Muscle of leg (tissue), 11 donors: ENCODE results near the gene SNAI1. TPM values are rescaled to one million over a fixed set of nuclear protein-coding genes. Genes with fewer than 3 reads are reported as not detected.
"Not testable (repeated sequence)": the region's sequence is repeated elsewhere in the genome, so short reads cannot be mapped to it uniquely, and the experiment has no call there.

Experiments
- DNase-seq: peaks from one replicate; pipeline ENCODE4 v3.0.0; 2013
- H3K27ac ChIP-seq: one replicate; pipeline ENCODE4 v1.5.1; 2013; ENCODE audit warnings: mild to moderate bottlenecking, low read length, control low read depth
- H3K27me3 ChIP-seq: one replicate; pipeline ENCODE4 v1.6.1; 2013; ENCODE audit warnings: low read length; ENCODE audit not compliant: control insufficient read depth, insufficient read depth
- H3K36me3 ChIP-seq: one replicate; pipeline ENCODE4 v1.6.1; 2013; ENCODE audit warnings: low read length; ENCODE audit not compliant: control insufficient read depth, insufficient read depth
- H3K4me1 ChIP-seq: one replicate; pipeline ENCODE4 v1.6.1; 2013; ENCODE audit warnings: low read length; ENCODE audit not compliant: control insufficient read depth, insufficient read depth
- H3K4me3 ChIP-seq: one replicate; pipeline ENCODE4 v1.5.1; 2013; ENCODE audit warnings: low read length, control low read depth
- H3K9me3 ChIP-seq: replicated peaks from 2 replicates; pipeline ENCODE4 v1.6.1; 2013; ENCODE audit warnings: low read depth, low read length; ENCODE audit not compliant: control insufficient read depth
- WGBS: methylation state at CpG from one replicate; pipeline ENCODE4 v1.1.5; 2013; ENCODE audit warnings: missing lambda C conversion rate; ENCODE audit not compliant: insufficient coverage; 5-methylcytosine and 5-hydroxymethylcytosine counted together
- polyA plus RNA-seq, 8 donors: library from polyadenylated mRNA; unstranded; fragments of 120-200 nt; gene quantifications; one replicate each; pipeline versions ENCODE4 v1.2.1 to v1.2.3, GENCODE V29; 2013; ENCODE audit warnings: inconsistent platforms in 1 of 8, low replicate concordance in 1 of 8; ENCODE audit not compliant: insufficient read length in 8 of 8, insufficient read depth in 1 of 8
- total RNA-seq: library from RNA; stranded (reverse); fragments of 120-200 nt; gene quantifications from one replicate; pipeline ENCODE4 v1.2.4, GENCODE V29; 2013

Gene SNAI1
- total and polyA plus RNA-seq, 9 donors = 3.8 to 14.4 (median 10.9) TPM

DNA sequence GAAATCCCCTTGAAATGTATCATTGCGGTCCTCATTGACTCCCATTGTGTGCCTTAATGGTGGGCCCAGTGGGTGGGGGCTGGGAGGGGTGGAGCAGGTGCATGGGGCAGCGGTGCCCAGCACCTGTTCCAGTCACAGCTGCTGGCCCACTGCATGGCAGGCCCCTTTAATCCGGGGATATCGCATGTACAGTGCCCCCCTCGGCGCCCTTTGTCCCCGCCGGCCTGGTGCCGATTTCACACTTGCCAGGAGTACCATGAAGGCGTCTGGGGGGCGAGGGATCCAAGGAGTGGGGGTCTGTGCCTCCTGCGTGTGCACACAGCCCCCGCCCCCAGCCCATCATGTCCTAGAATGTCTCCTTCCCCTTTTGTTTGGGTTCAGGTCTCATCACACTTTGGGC, 2.8 kb downstream of the SNAI1 start:
- Histone ChIP-seq H3K9me3 (no peaks in the 10 kb centered on the region), H3K27me3 (peaks cover 2% of the 10 kb centered on the region), H3K27ac (no peak overlapping the region), H3K4me3 (peak overlapping the region; percentile 87), H3K36me3 (peaks cover 20% of the 10 kb centered on the region), H3K4me1 (peaks cover 93% of the 10 kb centered on the region)
- DNase-seq = peak; percentile 65
- WGBS = 50% methylated on average over 2 of the region's 13 CpGs

GRCh38 chr20:49986049-49986448, 3.3 kb downstream of the SNAI1 start:
- no peak for DNase-seq
- Histone ChIP-seq H3K27me3 (peaks cover 2% of the 10 kb centered on the region), H3K27ac (no peak overlapping the region), H3K4me3 (peak overlapping the region; percentile 87), H3K9me3 (no peaks in the 10 kb centered on the region), H3K4me1 (peaks cover 91% of the 10 kb centered on the region), H3K36me3 (peaks cover 20% of the 10 kb centered on the region)
- 100% methylated on average over 1 of the region's 4 CpGs for WGBS

DNA sequence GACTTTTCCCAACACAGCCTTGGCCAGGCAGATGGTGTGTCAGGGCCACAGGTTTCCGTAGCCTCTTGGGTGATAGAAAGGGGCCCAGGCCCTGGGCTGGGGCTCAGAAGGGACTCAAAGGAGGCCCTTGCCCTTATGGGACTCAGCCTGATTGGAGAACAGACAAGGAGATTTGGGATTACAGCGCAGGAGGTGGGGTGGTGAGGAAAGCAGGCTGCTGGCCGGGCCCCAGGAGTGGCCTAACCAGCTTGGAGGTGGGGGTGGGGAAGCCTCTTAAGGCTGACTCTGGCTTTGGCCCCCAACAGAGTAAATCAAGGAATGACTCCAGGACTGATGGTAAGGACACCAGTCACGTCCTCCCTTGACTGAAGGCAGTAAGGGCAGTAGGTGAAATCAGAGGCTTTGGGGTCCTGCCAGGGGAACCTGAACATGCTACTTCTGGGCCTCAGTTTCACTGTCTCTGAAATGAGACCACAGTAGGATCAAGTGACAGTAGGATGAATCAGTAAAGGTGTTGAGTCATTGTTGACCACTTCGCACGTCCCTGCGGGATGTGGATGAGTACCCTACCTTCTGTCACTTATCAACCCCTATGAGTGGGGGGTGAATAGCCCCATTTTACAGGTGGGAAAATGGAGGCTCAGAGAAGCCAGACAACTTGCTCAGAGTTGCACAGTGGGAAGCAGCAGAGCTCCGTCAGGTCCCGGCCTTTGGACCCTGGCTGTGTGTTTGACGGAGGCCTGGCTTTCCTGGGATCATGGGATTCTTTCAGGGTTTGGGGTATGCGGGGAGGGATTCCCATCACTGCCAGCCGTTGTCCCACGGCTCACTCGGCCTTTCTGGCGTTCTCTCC, 4.5 kb downstream of the SNAI1 start:
- Histone ChIP-seq H3K36me3 (peaks cover 20% of the 10 kb centered on the region), H3K4me1 (peaks cover 80% of the 10 kb centered on the region), H3K9me3 (no peaks in the 10 kb centered on the region), H3K4me3 (no peak overlapping the region), H3K27ac (no peak overlapping the region), H3K27me3 (peaks cover 2% of the 10 kb centered on the region)
- no peak for DNase-seq
- 81% methylated on average over 12 of the region's 15 CpGs for WGBS

GRCh38 chr20:49987868-49988690, 5.3 kb downstream of the SNAI1 start:
- no peaks in the 10 kb centered on the region for H3K9me3 ChIP-seq
- peaks cover 20% of the 10 kb centered on the region for H3K36me3 ChIP-seq
- H3K4me3 ChIP-seq = no peak overlapping the region
- DNase-seq = no peak
- H3K4me1 ChIP-seq = peaks cover 75% of the 10 kb centered on the region
- no peak overlapping the region for H3K27ac ChIP-seq
- 64% methylated on average over 14 of the region's 18 CpGs for WGBS
- no peaks in the 10 kb centered on the region for H3K27me3 ChIP-seq

GRCh38 chr20:49989234-49990065, 6.7 kb downstream of the SNAI1 start:
- H3K9me3 ChIP-seq = no peaks in the 10 kb centered on the region
- H3K27ac ChIP-seq = peak overlapping the region; percentile 79
- H3K4me3 ChIP-seq = no peak overlapping the region
- DNase-seq = peak; percentile 92
- peaks cover 20% of the 10 kb centered on the region for H3K36me3 ChIP-seq
- peaks cover 69% of the 10 kb centered on the region for H3K4me1 ChIP-seq
- no peaks in the 10 kb centered on the region for H3K27me3 ChIP-seq
- 24% methylated on average over 15 of the region's 22 CpGs for WGBS

- H3K27me3 ChIP-seq = no peaks in the 10 kb centered on the region
- DNase-seq = no peak
- peak overlapping the region; percentile 79 for H3K27ac ChIP-seq
- no peak overlapping the region for H3K4me3 ChIP-seq
- H3K4me1 ChIP-seq = peaks cover 62% of the 10 kb centered on the region
- H3K36me3 ChIP-seq = peaks cover 17% of the 10 kb centered on the region
- H3K9me3 ChIP-seq = no peaks in the 10 kb centered on the region
- 23% methylated on average over 6 of the region's 9 CpGs for WGBS
Measured at GRCh38 chr20:49990271-49990720, 7.5 kb downstream of the SNAI1 start.

GRCh38 chr20:49993301-49993751, 10.5 kb downstream of the SNAI1 start:
- no peak overlapping the region for H3K27ac ChIP-seq
- no peaks in the 10 kb centered on the region for H3K9me3 ChIP-seq
- WGBS = 63% methylated on average over 5 of the region's 6 CpGs
- H3K36me3 ChIP-seq = peaks cover 2% of the 10 kb centered on the region
- no peak for DNase-seq
- peaks cover 32% of the 10 kb centered on the region for H3K4me1 ChIP-seq
- no peak overlapping the region for H3K4me3 ChIP-seq
- peaks cover 2% of the 10 kb centered on the region for H3K27me3 ChIP-seq

- H3K27me3 ChIP-seq = peaks cover 2% of the 10 kb centered on the region
- WGBS = 97% methylated on average over 2 of the region's 3 CpGs
- H3K4me1 ChIP-seq = peaks cover 12% of the 10 kb centered on the region
Measured at GRCh38 chr20:49995586-49995985, 12.8 kb downstream of the SNAI1 start.

DNA sequence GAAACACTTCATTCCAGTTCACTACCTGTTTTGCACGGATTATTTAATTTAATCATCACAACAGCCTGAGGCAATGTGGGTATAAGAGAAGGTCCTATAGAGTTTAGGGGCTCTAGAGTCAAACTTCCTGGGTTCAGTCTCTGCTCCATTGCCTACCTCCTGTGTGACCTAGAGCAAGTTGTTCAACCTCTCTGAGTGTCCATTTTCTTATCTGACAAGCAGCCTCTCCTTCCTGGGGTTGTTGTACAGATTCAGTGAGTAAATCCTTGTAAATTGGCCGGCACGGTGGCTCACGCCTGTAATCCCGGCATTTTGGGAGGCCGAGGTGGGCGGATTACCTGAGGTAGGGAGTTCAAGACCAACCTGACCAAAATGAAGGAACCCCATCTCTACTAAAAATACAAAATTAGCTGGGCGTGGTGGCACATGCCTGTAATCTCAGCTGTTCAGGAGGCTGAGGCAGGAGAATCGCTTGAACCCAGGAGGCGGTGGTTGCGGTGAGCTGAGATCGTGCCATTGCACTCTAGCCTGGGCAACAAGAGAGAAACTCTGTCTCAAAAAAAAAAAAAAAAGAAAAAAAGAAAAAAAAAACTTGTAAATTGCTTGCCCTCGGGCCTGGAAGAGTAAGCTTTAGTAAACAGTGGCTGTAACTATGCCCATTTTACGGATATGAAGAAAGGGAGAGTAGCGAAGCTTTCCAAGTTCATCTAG, 15.9 kb downstream of the SNAI1 start:
- not testable (repeated sequence) for DNase-seq, H3K36me3 ChIP-seq, H3K4me1 ChIP-seq, H3K4me3 ChIP-seq, H3K27me3 ChIP-seq, H3K9me3 ChIP-seq, H3K27ac ChIP-seq
- 83% methylated on average over 5 of the region's 15 CpGs for WGBS

More at GRCh38 chr20:49995586-49995985, 12.8 kb downstream of the SNAI1 start:
- no peak for DNase-seq
- Histone ChIP-seq H3K4me3 (no peak overlapping the region), H3K36me3 (no peaks in the 10 kb centered on the region), H3K27ac (no peak overlapping the region), H3K9me3 (no peaks in the 10 kb centered on the region)
